Coronary artery (tissue), 2 donors: ENCODE data around the gene ARHGEF19.
A peak's percentile ranks its signal among the peaks of the same experiment; 100 is the strongest.

Source experiments
- DNase-seq: peaks from one replicate; pipeline ENCODE4 v3.0.0-alpha.2; 2017; ENCODE audit warnings: low spot score
- H3K27ac ChIP-seq, 2 donors: fragments of 200-600 bp; sonication (generic); one replicate each; pipeline ENCODE4 v1.5.1; 2016 to 2019
- H3K4me3 ChIP-seq: fragments of 200-600 bp; sonication (generic); 2 replicates; pipeline ENCODE4 v1.5.1; 2016; ENCODE audit warnings: mild to moderate bottlenecking, moderate library complexity
- CTCF ChIP-seq: fragments of 200-600 bp; sonication (generic); IDR thresholded peaks from one replicate; pipeline ENCODE4 v1.5.1; 2019; ENCODE audit warnings: antibody characterized with exemption

Gene ARHGEF19

GRCh38 chr1:16213013-16213412, 561 bp upstream of the ARHGEF19 start:
- no peak for TF ChIP-seq CTCF
- Histone ChIP-seq H3K27ac (no peak overlapping the region), H3K4me3 (no peak overlapping the region)
- DNase-seq = no peak

- no peak overlapping the region for H3K27ac ChIP-seq
- H3K4me3 ChIP-seq = no peak overlapping the region
Measured at GRCh38 chr1:16211824-16212223, 628 bp downstream of the ARHGEF19 start.

GRCh38 chr1:16210581-16210980, 1.9 kb downstream of the ARHGEF19 start:
- TF ChIP-seq CTCF = no peak
- no peak for DNase-seq
- H3K27ac ChIP-seq = no peak overlapping the region
- no peak overlapping the region for H3K4me3 ChIP-seq

More at GRCh38 chr1:16211824-16212223, 628 bp downstream of the ARHGEF19 start:
- DNase-seq = no peak
- TF ChIP-seq CTCF = no peak

- TF ChIP-seq CTCF = no peak
- no peak for DNase-seq
- Histone ChIP-seq H3K27ac (peak overlapping the region in 1 of 2 donors; percentile 37), H3K4me3 (no peak overlapping the region)
Measured at GRCh38 chr1:16209847-16210407, 2.5 kb downstream of the ARHGEF19 start.

- no peak for DNase-seq
- TF ChIP-seq CTCF = no peak
- H3K4me3 ChIP-seq = no peak overlapping the region
- H3K27ac ChIP-seq = peak overlapping the region in 1 of 2 donors; percentile 37
Measured at GRCh38 chr1:16209132-16209846, 3.2 kb downstream of the ARHGEF19 start.

- no peak for TF ChIP-seq CTCF
- peak overlapping the region in 1 of 2 donors; percentile 20 for H3K27ac ChIP-seq
- no peak for DNase-seq
- no peak overlapping the region for H3K4me3 ChIP-seq
Measured at GRCh38 chr1:16208270-16208987, 4.0 kb downstream of the ARHGEF19 start.
